Activated naive CD4-positive, alpha-beta T cell treated with anti-CD3 and anti-CD28 coated beads, Interleukin-2, amount 50 U/mL, for 72 hours (primary cell): ENCODE data around the gene GZMA. TPM values are rescaled to one million over a fixed set of nuclear protein-coding genes. Genes with fewer than 3 reads are reported as not detected.
"Not testable (repeated sequence)": the region's sequence is repeated elsewhere in the genome, so short reads cannot be mapped to it uniquely, and the experiment has no call there.

Source experiments
- ATAC-seq, 2 donors: fragments of 150-1000 bp; cut with Tn5 transposase; 2 replicates each; pipeline ENCODE4 v1.10.0; 2021; ENCODE audit warnings: mild to moderate bottlenecking in 2 of 2, moderate library complexity in 2 of 2
- DNase-seq, 2 donors: peaks; one replicate each; pipeline ENCODE4 v3.0.0; 2021 to 2022; ENCODE audit warnings: low spot score in 2 of 2
- H3K27ac Mint-ChIP-seq, 2 donors: one replicate each; pipeline ENCODE4 v1.8.0; 2022; ENCODE audit warnings: mild to moderate bottlenecking in 2 of 2, mixed read lengths in 2 of 2
- H3K36me3 Mint-ChIP-seq, 2 donors: one replicate each; pipeline ENCODE4 v1.8.0; 2022; ENCODE audit warnings: mixed read lengths in 2 of 2
- H3K9me3 Mint-ChIP-seq, 2 donors: one replicate each; pipeline ENCODE4 v1.8.0; 2022; ENCODE audit warnings: mixed read lengths in 2 of 2
- total RNA-seq, 2 donors: library from RNA; stranded (reverse); gene quantifications; one replicate each; pipeline ENCODE4 v1.2.3, GENCODE V29; 2022

Gene GZMA
- total RNA-seq, 2 donors from 2014 or later = 1.7 to 3.3 TPM

DNA sequence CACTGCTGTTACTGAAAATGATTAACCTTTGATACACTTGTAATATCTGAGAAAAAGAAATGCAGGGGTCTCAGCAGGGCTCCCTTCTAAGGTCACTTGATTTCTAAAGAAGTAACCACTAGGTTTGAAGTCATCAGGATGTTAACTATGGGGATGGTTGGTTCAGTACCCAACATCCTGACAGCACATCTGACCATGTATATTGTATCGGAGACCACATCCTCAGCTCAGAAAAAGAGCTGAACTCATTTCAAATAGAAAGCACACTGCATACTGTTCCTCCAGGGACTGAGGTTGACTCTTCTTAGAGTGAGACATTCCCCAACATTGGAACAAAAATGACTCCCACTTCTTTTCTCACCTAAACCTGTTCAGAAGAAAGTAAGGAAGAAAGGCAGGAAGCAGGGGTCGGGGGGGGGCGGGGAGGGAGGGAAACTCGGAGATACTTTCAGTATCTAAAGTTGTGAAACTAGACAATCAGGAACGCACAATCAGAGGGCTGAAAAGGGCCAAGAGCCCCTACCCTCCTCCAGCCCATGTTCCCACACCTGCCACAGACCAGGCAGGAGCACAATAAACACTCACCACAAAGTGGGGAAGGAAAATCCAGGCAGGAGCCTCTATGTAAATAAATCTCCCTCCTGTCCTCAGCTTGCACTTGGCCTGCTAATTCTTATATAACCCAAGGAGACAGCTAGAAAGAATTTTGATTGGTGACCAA lies 730 bp upstream of the GZMA start:
- Mint-ChIP-seq H3K36me3 (peaks cover 31 to 44% of the 10 kb centered on the region in 2 donors), H3K27ac (peak overlapping the region in 1 of 2 donors; percentile 83)

DNA sequence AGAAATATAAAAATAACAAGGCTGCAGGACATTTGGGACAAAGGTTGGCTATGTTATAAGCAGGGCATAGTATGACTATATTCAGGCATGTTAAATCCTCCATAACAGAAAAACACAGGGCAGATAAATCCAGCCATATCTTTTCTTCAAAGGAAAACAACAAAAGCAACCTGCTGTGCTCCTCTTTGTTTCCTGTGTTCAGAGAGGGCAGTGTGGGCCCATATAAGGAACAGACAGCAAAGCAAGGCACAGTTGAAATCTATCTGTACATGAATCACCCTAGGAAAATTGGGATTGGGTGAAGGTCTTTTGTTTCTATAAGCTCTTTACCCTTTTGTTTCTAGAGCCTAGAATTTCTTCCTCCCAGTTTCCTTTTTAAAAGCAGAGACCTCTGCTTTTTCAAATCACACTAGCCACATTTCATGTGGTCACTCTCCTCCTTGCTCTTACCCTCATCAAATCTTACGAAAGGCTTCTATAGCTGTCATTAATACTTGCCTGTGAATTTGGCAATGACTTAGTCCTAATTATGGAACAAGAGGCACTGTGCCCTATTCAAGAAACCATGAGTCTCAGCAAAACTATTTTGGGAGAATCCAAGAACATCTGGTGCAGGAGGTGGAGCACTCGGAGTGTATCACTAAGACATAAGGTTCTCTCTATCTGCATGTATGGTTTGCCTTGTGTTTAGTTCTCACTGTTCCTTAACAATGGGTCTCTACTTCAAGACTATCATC lies 1.8 kb downstream of the GZMA start:
- peaks cover 10 to 23% of the 10 kb centered on the region in 2 donors for H3K36me3 Mint-ChIP-seq
- no peak for DNase-seq
- H3K9me3 Mint-ChIP-seq = peaks cover 8 to 15% of the 10 kb centered on the region in 2 donors
- H3K27ac Mint-ChIP-seq = no peak overlapping the region
- no peak for ATAC-seq

More for the DNA sequence above, 730 bp upstream of the GZMA start:
- H3K9me3 Mint-ChIP-seq = peaks cover 27 to 31% of the 10 kb centered on the region in 2 donors
- ATAC-seq (peak; percentile 71 to 85), DNase-seq (no peak)

DNA sequence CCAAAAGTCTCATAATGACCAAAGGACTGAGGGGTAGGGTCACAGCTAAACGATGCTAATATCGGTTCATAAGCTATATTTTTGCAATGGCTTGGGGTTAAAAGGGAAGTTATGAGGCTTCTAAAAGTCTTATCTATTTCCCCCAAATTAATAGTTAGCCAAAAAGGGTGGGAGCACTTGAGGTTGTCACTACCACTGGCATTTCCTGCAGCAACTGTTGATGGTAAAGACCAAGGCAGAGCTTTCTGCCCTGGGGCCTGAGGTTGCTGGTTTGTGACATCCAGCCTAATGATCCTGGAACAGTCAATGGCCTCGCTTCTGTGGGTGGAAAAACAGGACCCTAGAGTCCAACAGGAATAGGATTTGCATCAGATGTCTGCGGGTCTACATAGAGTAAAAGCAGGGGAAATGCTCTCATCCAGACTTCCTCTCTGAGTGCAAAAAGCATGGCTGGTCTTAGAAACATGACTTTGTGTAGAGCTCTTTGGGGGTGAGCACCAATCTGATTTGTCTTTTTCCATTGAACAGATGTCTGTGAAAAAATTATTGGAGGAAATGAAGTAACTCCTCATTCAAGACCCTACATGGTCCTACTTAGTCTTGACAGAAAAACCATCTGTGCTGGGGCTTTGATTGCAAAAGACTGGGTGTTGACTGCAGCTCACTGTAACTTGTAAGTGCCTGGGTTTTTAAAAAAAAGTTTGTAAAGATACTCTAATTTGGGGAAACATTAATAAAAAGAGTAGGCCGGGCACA lies 2.7 kb downstream of the GZMA start:
- peaks cover 4 to 10% of the 10 kb centered on the region in 2 donors for H3K9me3 Mint-ChIP-seq
- no peak overlapping the region for H3K27ac Mint-ChIP-seq
- DNase-seq (no peak), ATAC-seq (no peak)
- H3K36me3 Mint-ChIP-seq = peaks cover 5 to 17% of the 10 kb centered on the region in 2 donors

DNA sequence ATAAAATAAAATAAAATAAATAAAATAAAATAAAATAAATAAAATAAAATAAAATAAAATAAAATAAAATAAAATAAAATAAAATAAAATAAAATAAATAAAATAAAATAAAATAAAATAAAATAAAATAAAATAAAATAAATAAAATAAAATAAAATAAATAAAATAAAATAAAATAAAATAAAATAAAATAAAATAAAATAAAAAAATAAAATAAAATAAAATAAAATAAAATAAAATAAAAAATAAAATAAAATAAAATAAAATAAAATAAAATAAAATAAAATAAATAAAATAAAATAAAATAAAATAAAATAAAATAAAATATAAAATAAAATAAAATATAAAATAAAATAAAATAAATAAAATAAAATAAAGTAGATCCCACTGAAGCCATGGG lies 3.5 kb downstream of the GZMA start:
- not testable (repeated sequence) for DNase-seq, ATAC-seq, H3K36me3 Mint-ChIP-seq, H3K9me3 Mint-ChIP-seq, H3K27ac Mint-ChIP-seq

DNA sequence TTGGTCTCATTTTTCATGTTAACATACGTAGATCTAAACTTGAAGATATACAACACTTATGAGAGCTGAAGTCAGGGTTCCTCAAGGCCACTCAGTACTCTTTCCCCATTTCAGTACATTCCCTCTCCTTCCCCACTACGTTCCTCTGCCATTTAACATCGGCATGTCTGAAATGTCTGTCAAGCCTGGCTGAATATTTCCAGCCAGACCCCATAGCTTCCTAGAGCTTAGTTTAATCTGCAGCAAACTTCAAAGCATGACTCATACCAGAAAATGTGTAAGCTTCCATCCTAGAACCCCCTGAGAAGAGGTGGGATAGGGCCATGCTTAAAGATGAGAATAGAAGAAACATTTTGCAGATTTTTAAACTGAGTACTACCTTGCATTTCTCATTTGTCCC lies 6.2 kb downstream of the GZMA start:
- DNase-seq (no peak), ATAC-seq (no peak)
- H3K36me3 Mint-ChIP-seq = peaks cover 5 to 6% of the 10 kb centered on the region in 2 donors
- H3K9me3 Mint-ChIP-seq = no peaks in the 10 kb centered on the region
- H3K27ac Mint-ChIP-seq = no peak overlapping the region

DNA sequence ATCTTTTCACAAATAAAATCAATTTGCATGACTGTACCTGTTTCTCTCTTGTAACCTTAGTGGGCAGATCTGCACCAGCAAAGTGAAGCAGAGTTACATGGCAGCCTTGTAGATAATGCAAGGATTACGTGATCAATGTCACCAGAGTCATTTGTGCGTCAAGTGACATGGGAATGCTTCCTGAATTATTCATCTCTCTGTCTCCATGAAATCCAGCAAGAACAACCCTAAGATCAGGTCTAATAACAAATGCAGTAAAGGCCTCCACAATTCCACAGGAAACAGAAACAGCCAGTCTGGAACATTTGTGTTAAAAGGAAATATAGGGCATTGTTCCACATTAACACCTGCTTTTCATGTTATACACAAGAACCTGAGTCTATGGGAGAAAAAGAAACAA lies 7.8 kb downstream of the GZMA start:
- Mint-ChIP-seq H3K27ac (no peak overlapping the region), H3K9me3 (no peaks in the 10 kb centered on the region), H3K36me3 (peaks cover under 1 to 6% of the 10 kb centered on the region in 2 donors)
- DNase-seq (no peak), ATAC-seq (no peak)

DNA sequence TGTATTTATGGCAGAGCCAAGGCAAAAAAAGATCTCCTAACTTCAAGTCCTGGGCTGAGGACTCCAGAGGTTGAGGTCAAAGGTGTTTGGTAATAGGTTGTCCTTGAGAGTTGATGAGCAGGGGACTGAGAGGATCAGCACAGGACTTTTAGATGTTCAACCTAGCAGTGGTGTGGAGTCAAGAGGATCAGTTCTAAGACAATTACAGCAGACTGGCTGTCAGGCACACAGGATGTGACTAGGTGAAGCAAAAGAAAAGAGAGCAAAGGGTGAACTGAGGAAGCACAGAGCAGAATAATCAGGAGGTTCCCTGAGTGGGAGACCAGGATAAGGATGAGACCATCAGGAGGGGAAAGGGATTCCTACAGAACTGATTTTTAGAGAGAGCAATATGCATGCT lies 10.9 kb downstream of the GZMA start:
- Mint-ChIP-seq H3K36me3 (no peaks in the 10 kb centered on the region), H3K27ac (no peak overlapping the region), H3K9me3 (no peaks in the 10 kb centered on the region)
- DNase-seq (no peak), ATAC-seq (no peak)

DNA sequence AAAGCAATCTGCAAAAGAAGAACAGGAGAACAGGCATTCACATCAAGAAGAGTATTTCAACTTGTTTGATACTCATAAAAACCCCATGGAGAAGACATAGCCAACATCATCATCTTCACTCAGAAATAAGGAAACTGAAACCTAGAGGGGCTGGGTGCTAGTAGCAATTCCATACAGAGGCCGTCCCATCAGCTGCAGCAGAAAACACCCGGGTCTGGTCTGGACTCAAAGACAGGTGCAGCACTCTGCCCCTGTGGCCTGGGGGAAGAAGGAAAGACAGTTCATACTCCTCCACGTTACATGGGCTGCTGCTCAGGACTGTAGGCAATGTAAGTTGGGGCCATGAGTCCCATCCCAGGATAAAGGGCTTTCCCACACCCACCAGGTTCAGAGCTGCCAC lies 11.6 kb downstream of the GZMA start:
- no peaks in the 10 kb centered on the region for H3K9me3 Mint-ChIP-seq
- no peaks in the 10 kb centered on the region for H3K36me3 Mint-ChIP-seq
- DNase-seq (no peak), ATAC-seq (no peak)
- H3K27ac Mint-ChIP-seq = no peak overlapping the region

DNA sequence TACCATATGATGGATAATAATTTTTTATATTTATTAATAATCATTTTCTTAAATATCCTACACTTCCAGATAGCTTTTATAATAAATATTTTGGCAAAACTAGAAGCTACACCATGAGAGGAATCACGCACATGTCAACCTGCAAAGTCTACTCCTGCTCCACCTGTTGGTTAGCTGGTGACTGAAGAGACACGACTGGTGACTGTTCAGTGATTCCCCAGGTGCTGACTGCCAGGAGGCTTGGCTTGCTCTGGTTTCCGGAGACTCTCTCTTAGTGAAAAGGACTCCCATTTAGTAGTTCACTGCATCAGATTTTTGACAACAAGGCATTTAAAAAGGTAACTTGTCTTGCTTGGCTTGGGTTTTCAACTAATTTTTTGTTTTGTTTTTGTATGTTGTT lies 20.9 kb downstream of the GZMA start:
- H3K27ac Mint-ChIP-seq = no peak overlapping the region
- peaks cover 0 to 3% of the 10 kb centered on the region in 2 donors for H3K9me3 Mint-ChIP-seq
- ATAC-seq (no peak), DNase-seq (no peak)
- H3K36me3 Mint-ChIP-seq = peaks cover 0 to 5% of the 10 kb centered on the region in 2 donors

DNA sequence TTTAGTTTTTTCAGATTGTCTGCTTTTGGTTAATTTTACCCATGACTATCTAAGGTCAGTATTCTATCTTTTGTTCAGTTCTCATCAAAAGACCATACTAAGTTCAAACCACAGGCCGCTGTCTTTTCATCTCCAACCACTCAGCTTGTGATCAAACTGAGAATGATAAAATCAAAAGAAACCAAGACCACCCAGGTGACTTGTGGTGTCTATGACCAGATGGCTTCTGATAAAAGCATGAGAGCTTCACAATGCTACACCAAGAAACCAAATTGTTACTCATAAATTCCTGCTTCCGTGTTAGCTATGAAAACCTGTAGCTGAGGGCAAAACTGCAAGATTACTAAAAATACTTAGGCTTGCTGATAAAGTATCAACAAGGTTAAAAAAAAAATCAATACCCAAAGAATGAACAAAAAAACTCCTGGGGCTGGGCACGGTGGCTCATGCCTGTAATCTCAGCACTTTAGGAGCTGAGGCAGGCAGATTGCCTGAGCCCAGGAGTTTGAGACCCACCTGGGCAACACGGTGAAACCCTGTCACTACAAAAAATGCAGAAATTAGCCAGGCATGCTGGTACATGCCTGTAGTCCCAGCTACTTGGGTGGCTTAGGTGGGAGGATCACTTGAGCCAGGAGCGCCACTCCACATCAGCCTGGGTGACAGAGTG lies 31.7 kb downstream of the GZMA start:
- Mint-ChIP-seq H3K36me3 (peaks cover 9 to 16% of the 10 kb centered on the region in 2 donors), H3K27ac (peak overlapping the region; percentile 4 to 60), H3K9me3 (peaks cover 17 to 23% of the 10 kb centered on the region in 2 donors)
- peak; percentile 90 to 93 for ATAC-seq
- DNase-seq = no peak

DNA sequence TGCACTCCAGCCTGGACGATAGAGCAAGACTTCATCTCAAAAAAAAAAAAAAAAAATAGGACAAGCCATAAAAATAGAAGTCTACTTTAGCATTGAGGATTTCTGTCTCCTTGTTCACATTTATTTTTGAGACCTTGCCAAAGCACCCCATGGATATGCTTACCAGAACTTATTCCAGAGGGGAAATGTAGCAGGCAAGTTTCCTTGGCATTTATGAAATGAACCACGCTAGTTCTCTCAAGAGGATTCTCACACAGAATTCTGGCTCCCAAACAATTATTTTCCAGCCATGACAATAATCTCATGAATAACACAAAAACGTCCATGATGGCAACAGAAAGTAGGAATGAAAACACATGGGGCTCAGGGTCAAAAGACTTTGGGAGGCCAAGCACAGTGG lies 34.1 kb downstream of the GZMA start:
- ATAC-seq = no peak
- Mint-ChIP-seq H3K27ac (no peak overlapping the region), H3K36me3 (peaks cover 0 to 9% of the 10 kb centered on the region in 2 donors), H3K9me3 (peaks cover 7 to 10% of the 10 kb centered on the region in 2 donors)
- DNase-seq = no peak

DNA sequence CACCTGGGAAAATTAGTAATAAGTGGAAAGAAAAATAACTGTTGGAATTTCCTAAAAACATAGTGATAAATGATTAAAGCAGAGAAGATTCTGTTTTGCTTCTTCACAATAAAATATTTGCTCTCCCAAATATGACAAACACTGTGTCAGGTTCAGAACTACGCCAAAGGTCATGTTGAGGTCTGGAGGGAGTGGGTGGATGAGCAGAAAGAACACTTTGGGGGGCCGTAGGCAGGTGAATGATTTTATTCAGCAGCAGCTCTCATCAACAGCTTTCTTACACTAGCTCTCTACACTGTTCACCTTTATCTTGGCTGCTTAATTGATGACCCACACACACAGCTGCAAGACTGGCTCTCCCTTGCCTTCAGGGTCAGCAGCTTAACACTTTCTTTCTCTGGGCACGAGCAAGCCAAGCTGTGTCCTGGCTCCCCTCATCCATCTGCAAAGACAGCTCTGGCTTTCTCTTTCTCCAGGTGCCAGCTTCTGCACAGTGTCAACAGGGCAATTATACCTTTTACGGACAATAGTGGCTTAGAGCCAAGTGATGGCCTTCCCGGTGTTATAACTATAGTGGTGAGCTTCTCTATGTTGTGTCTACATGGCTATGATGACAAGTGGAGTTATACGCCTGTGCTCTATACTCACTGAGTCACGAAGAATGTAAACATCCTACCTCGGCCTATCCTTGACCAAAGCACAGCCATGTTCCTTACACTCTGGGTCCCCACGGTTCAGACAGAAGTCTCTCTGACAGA lies 38.6 kb downstream of the GZMA start:
- H3K27ac Mint-ChIP-seq = no peak overlapping the region
- ATAC-seq (no peak), DNase-seq (no peak)
- no peaks in the 10 kb centered on the region for H3K36me3 Mint-ChIP-seq
- no peaks in the 10 kb centered on the region for H3K9me3 Mint-ChIP-seq

DNA sequence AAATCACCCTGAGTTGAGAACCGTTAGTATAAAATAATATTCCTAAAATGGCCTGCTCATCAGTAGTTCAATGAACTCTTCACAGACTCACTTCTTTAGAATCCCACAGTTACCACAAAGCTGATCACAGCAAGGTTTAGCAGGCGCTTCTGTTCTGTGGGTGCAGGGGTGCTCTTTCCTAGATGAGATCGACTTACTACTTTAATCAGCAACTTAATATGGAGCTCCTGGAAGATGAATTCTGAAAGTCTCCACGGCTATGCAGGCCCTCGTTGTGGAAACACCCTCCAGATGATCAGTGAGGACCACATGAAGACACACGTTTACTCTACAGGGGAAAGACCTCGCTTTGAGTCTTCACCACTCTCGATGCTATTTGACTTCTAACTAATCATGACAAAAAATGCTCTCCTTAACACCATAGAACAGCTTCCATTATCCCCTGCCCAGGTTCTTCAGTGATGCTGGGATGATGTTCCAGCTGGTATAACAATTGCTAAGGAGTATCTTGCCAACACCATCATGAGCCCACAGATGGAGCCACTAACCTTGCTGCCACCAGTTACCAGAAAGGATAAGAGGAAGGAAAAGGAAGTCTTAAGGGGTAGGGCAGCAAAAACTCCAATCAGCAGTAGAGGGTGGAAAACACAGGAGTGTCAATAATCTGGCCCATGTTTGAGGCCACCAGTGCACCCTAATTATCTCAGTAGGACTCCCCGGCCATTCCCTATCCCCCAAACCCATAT lies 39.7 kb downstream of the GZMA start:
- H3K9me3 Mint-ChIP-seq = no peaks in the 10 kb centered on the region
- H3K27ac Mint-ChIP-seq = no peak overlapping the region
- H3K36me3 Mint-ChIP-seq = no peaks in the 10 kb centered on the region
- ATAC-seq = peak; percentile 28 to 39
- no peak for DNase-seq

DNA sequence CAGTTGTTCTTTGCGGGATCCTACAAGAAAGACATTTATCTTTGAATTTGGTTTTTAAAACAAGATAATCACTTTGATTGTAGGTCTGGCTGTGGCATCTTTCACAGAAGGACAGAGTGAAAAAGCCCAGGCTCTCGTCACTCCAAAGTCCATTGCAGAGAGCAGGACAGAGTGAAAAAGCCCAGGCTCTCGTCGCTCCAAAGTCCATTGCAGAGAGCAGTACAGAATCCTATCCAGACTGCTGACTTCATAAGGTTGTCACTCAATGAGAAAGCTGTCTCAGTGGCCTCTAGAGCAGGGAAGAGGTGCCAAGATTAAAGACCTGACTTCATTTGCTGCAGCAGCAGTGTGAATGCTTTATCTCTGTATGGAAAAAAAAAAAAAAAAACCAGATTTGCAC lies 41.2 kb downstream of the GZMA start:
- no peaks in the 10 kb centered on the region for H3K9me3 Mint-ChIP-seq
- no peak for ATAC-seq
- DNase-seq = no peak
- H3K36me3 Mint-ChIP-seq = no peaks in the 10 kb centered on the region
- no peak overlapping the region for H3K27ac Mint-ChIP-seq

DNA sequence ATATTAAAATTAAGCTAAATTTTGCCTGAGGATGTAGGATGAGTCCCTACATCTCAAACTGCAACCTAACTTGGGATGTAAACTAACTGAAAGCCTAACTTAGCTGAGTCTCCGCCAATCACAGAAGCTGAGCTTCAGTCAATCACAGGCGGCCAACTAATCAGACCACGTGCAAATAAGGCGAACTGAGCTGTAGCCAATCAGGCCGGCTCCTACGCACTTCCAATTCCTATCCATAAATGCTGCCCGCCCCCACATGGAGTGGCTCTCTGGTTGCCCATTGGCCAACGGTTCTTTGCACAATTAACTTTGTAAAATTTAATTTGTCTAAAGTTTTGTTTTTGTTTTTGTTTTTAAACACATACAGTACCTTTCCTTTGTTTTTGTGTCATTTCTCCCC lies 43.6 kb downstream of the GZMA start:
- Mint-ChIP-seq H3K9me3 (no peaks in the 10 kb centered on the region), H3K36me3 (no peaks in the 10 kb centered on the region), H3K27ac (no peak overlapping the region)
- DNase-seq (no peak), ATAC-seq (no peak)
